ENCODE measurements around the gene ZFP82. TPM values are rescaled to one million over a fixed set of nuclear protein-coding genes. Genes with fewer than 3 reads are reported as not detected.

ZFP82 gene
- total RNA-seq, 1 experiment from 2014 or later = 5.6 TPM

- no peak for DNase-seq (ENCODE audit: low read depth)
Observed at GRCh38 chr19:36373638-36374156, 44.7 kb downstream of the ZFP82 start.

- no peak for DNase-seq (ENCODE audit: low read depth)
Observed at GRCh38 chr19:36371886-36372285, 46.6 kb downstream of the ZFP82 start.

DNA sequence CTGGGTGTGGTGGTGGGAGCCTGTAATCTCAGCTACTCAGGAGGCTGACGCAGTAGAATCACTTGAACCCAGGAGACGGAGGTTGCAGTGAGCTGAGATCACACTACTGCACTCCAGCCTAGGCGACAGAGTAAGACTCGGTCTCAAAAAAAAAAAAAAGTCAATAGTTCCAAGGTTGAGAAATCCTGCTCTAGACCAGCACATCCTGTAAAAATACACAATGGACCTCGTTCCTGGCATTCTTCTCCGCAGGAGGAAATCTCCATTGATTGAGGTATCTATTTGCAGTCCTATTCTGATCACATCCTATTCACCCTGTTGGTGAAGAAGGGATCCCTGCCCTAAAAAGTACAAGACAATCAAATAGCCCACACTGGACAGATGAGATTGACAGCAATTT is 54.6 kb downstream of the ZFP82 start:
- no peak for DNase-seq (ENCODE audit: low read depth)

Other genes starting within 250 kb of the ZFP82 start
- 2.3 and 3.2 TPM in 2 replicates for gene ZNF565, start 204.0 kb downstream of the ZFP82 start, total RNA-seq (2014; rRNA removed; shearing (Covaris generic))
- 211 and 232 TPM in 2 replicates for gene ZNF146, start 203.5 kb downstream of the ZFP82 start, total RNA-seq (2014; rRNA removed; shearing (Covaris generic))
- 2.3 and 3.3 TPM in 2 replicates for gene ZFP14, start 39.4 kb downstream of the ZFP82 start, total RNA-seq (2014; rRNA removed; shearing (Covaris generic))
- gene ZNF566, start 70.9 kb upstream of the ZFP82 start, total RNA-seq (2014; rRNA removed; shearing (Covaris generic)) = 7.3 and 9.0 TPM in 2 replicates
- gene ZNF260, start 109.6 kb upstream of the ZFP82 start, total RNA-seq (2014; rRNA removed; shearing (Covaris generic)) = 9.1 and 11.8 TPM in 2 replicates
- gene ZNF529, start 154.6 kb upstream of the ZFP82 start, total RNA-seq (2014; rRNA removed; shearing (Covaris generic)) = 9.8 and 21.3 TPM in 2 replicates
- gene ZNF382, start 186.7 kb upstream of the ZFP82 start, total RNA-seq (2014; rRNA removed; shearing (Covaris generic)) = 3.0 and 7.4 TPM in 2 replicates
- 6.3 and 8.3 TPM in 2 replicates for gene ZNF461, start 248.2 kb upstream of the ZFP82 start, total RNA-seq (2014; rRNA removed; shearing (Covaris generic))

Data from Daoy (cell line).